Testis (tissue), 2 donors: ENCODE data around the gene PPP1R13B.

Experiments
- POLR2A ChIP-seq: fragments of 450-650 bp; IDR thresholded peaks from one replicate; pipeline ENCODE4 v1.6.1; 2017; ENCODE audit warnings: antibody characterized with exemption, mild to moderate bottlenecking, moderate library complexity
- TF ChIP-seq, protein P1 (sequence below), 3 experiments: fragments of 450-650 bp in 2 of 3; fragments of 200-600 bp in 1 of 3; sonication (generic) in 1 of 3; IDR thresholded peaks; one replicate each; pipeline ENCODE4 v1.5.1; 2016 to 2019; ENCODE audit warnings: antibody characterized with exemption in 3 of 3, mild to moderate bottlenecking in 2 of 3, moderate library complexity in 1 of 3

DNA sequence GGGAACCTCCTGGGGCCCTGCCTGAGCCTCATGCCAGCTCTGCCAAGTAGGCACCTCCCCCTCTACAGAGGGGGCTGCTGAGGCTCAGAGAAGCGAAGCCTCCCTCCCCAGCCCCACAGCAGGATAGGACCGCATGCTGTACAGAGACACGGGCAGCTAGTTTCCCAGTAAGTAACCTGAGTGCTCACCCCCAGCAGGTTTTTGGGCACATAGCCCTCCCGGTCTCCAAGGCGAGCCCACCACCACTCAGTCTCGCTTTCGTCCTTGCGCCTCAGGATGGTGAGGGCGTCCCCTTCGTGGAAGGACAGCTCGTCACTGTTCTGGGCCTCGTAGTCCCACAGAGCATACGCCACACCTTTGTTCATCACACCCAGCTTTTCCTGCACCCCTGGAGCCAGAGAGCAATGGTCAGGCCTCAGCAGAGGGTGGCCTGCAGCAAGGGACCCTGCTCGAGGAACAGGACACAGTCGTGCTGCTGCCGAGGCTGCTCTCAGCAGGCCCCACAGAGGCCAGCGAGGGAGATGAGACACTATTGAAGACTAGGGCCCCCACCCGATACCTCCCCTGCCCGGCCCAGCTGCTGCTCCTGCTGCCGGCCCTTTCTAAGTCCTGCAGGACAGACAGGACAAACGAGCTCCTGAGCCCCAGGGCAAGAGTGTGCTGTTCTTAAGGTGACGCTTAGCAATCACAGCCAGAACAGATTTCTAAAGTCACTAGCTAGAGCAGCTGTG, 111.4 kb downstream of the PPP1R13B start:
- TF ChIP-seq, protein P1, sequence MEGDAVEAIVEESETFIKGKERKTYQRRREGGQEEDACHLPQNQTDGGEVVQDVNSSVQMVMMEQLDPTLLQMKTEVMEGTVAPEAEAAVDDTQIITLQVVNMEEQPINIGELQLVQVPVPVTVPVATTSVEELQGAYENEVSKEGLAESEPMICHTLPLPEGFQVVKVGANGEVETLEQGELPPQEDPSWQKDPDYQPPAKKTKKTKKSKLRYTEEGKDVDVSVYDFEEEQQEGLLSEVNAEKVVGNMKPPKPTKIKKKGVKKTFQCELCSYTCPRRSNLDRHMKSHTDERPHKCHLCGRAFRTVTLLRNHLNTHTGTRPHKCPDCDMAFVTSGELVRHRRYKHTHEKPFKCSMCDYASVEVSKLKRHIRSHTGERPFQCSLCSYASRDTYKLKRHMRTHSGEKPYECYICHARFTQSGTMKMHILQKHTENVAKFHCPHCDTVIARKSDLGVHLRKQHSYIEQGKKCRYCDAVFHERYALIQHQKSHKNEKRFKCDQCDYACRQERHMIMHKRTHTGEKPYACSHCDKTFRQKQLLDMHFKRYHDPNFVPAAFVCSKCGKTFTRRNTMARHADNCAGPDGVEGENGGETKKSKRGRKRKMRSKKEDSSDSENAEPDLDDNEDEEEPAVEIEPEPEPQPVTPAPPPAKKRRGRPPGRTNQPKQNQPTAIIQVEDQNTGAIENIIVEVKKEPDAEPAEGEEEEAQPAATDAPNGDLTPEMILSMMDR (IDR thresholded peaks at IDR 0.05) = no peak
- no peak for TF ChIP-seq POLR2A
